Measurements from ENCODE around the gene KCNJ6.

GRCh38 chr21:37800057-37800455 lies 116.2 kb downstream of the KCNJ6 start:
- TF ChIP-seq BHLHE40 (IDR thresholded peaks at IDR 0.05; ENCODE audit: borderline replicate concordance in 1 of 2, low read depth in 2 of 2, low read length in 1 of 2) (no peak), CTCF (IDR thresholded peaks at IDR 0.05 in 2 of 3, conservative IDR thresholded peaks at IDR 0.05 in 1 of 3; ENCODE audit: control insufficient read depth in 2 of 3, extremely low read depth in 1 of 3, insufficient read depth in 1 of 3, low read depth in 3 of 3, low read length in 3 of 3) (no peak), POLR2A (IDR thresholded peaks at IDR 0.05; ENCODE audit: low read depth, low read length) (no peak), SUZ12 (IDR thresholded peaks at IDR 0.05; ENCODE audit: unreplicated experiment) (no peak), ZNF217 (IDR thresholded peaks at IDR 0.05) (no peak)

Data from GM12878 (cell line).